Astrocyte of the cerebellum (primary cell): Measurements from ENCODE around the gene DUOX1.
A peak's percentile ranks its signal among the peaks of the same experiment; 100 is the strongest.

Experiments used
- DNase-seq: peaks from one replicate; pipeline ENCODE4 v3.0.0-alpha.2; 2011; ENCODE audit warnings: low read depth
- H3K4me3 ChIP-seq: 2 replicates; pipeline ENCODE4 v1.5.1; 2011; ENCODE audit warnings: mild to moderate bottlenecking, low read depth, low read length, moderate library complexity
- CTCF ChIP-seq: IDR thresholded peaks from 2 replicates; pipeline ENCODE4 v1.5.1; 2012; ENCODE audit warnings: low read length, low read depth, moderate library complexity, mild to moderate bottlenecking; ENCODE audit errors: missing control alignments
- in situ Hi-C: cut with HindIII; loops from 2 replicates; pipeline ENCODE4 v1.10.0; 2017; ENCODE audit warnings: low sequenced_read_pairs

Gene DUOX1

GRCh38 chr15:45149060-45149459, 19.3 kb downstream of the DUOX1 start:
- no peak for DNase-seq
- TF ChIP-seq CTCF: no peak
- H3K4me3 ChIP-seq: no peak overlapping the region
- in situ Hi-C loops: no loop called here

- H3K4me3 ChIP-seq: no peak overlapping the region
- DNase-seq: no peak
- in situ Hi-C loops: no loop called here
- TF ChIP-seq CTCF: no peak
These were observed 20.7 kb downstream of the DUOX1 start for GRCh38 chr15:45150481-45150880.

GRCh38 chr15:45150997-45151396, 21.2 kb downstream of the DUOX1 start:
- no peak for TF ChIP-seq CTCF
- in situ Hi-C loops: no loop called here
- H3K4me3 ChIP-seq: no peak overlapping the region
- no peak for DNase-seq

- H3K4me3 ChIP-seq: no peak overlapping the region
- no peak for TF ChIP-seq CTCF
- in situ Hi-C loops: no loop called here
- no peak for DNase-seq
These were observed 22.4 kb downstream of the DUOX1 start for GRCh38 chr15:45151998-45152828.

GRCh38 chr15:45155739-45156138, 25.9 kb downstream of the DUOX1 start:
- in situ Hi-C loops: no loop called here
- no peak for TF ChIP-seq CTCF
- DNase-seq: no peak
- no peak overlapping the region for H3K4me3 ChIP-seq

- in situ Hi-C loops: no loop called here
- DNase-seq: peak; percentile 4
- no peak overlapping the region for H3K4me3 ChIP-seq
- TF ChIP-seq CTCF: no peak
These were observed 27.1 kb downstream of the DUOX1 start for GRCh38 chr15:45156744-45157455.
